HEK293T (cell line): Measurements from ENCODE around the gene SLC5A2.

ENCODE experiments used
- CTCF ChIA-PET: fragments of 350-600 bp; formaldehyde crosslinking; extraction: SDS; loops from one replicate; lab custom pipeline; 2021; ENCODE audit warnings: antibody characterized with exemption, inconsistent platforms; lab: Yijun Ruan, JAX
- POLR2A ChIA-PET: fragments of 350-600 bp; formaldehyde crosslinking; extraction: SDS; loops from one replicate; lab custom pipeline; 2020; ENCODE audit warnings: antibody characterized with exemption, inconsistent platforms; lab: Yijun Ruan, JAX
- DNase-seq: peaks from one replicate; pipeline ENCODE4 v3.0.0; 2012; ENCODE audit warnings: mixed read lengths; ENCODE audit errors: extremely low spot score
- ARNT ChIP-seq: fragments of 450-650 bp; IDR thresholded peaks from 2 replicates; pipeline ENCODE4 v1.6.1; 2017; ENCODE audit warnings: mild to moderate bottlenecking
- BHLHE40 ChIP-seq: fragments of 450-650 bp; IDR thresholded peaks from 2 replicates; pipeline ENCODE4 v1.6.1; 2016; ENCODE audit warnings: mild to moderate bottlenecking, moderate library complexity, borderline replicate concordance
- CTBP1 ChIP-seq: fragments of 450-650 bp; IDR thresholded peaks from 2 replicates; pipeline ENCODE4 v1.6.1; 2016; ENCODE audit warnings: borderline replicate concordance
- ELF4 ChIP-seq: fragments of 450-650 bp; IDR thresholded peaks from 2 replicates; pipeline ENCODE4 v1.6.1; 2017; ENCODE audit warnings: antibody characterized with exemption
- FOXA1 ChIP-seq: fragments of 450-650 bp; IDR thresholded peaks from 2 replicates; pipeline ENCODE4 v1.6.1; 2016; ENCODE audit warnings: mild to moderate bottlenecking
- FOXK2 ChIP-seq: fragments of 450-650 bp; IDR thresholded peaks from 2 replicates; pipeline ENCODE4 v1.6.1; 2016; ENCODE audit warnings: mild to moderate bottlenecking
- FOXM1 ChIP-seq: fragments of 450-650 bp; IDR thresholded peaks from 2 replicates; pipeline ENCODE4 v1.6.1; 2017; ENCODE audit warnings: mild to moderate bottlenecking, borderline replicate concordance
- HDGF ChIP-seq: fragments of 450-650 bp; IDR thresholded peaks from 2 replicates; pipeline ENCODE4 v1.6.1; 2017; ENCODE audit warnings: antibody characterized with exemption, borderline replicate concordance
- L3MBTL2 ChIP-seq: fragments of 450-650 bp; conservative IDR thresholded peaks from 2 replicates; pipeline ENCODE4 v1.6.1; 2016; ENCODE audit warnings: mild to moderate bottlenecking
- LEF1 ChIP-seq: fragments of 450-650 bp; IDR thresholded peaks from 2 replicates; pipeline ENCODE4 v1.6.1; 2017; ENCODE audit warnings: mild to moderate bottlenecking, borderline replicate concordance
- NFRKB ChIP-seq: fragments of 450-650 bp; IDR thresholded peaks from 2 replicates; pipeline ENCODE4 v1.6.1; 2016; ENCODE audit warnings: mild to moderate bottlenecking, moderate library complexity
- SP1 ChIP-seq: fragments of 450-650 bp; IDR thresholded peaks from 2 replicates; pipeline ENCODE4 v1.6.1; 2017
- SUZ12 ChIP-seq: fragments of 450-650 bp; IDR thresholded peaks from 2 replicates; pipeline ENCODE4 v1.6.1; 2016; ENCODE audit warnings: mild to moderate bottlenecking
- TARDBP ChIP-seq: fragments of 450-650 bp; IDR thresholded peaks from 2 replicates; pipeline ENCODE4 v1.6.1; 2016
- ZNF384 ChIP-seq: fragments of 450-650 bp; IDR thresholded peaks from 2 replicates; pipeline ENCODE4 v1.6.1; 2016
- TF ChIP-seq, protein P1 (sequence below): fragments of 450-650 bp; IDR thresholded peaks from 2 replicates; pipeline ENCODE4 v1.6.1; 2016

The SLC5A2 gene

GRCh38 chr16:31505483-31505882 is 22.6 kb downstream of the SLC5A2 start:
- ChIA-PET POLR2A (no interaction called here), CTCF (no interaction called here)
- DNase-seq = no peak
- no peak for TF ChIP-seq CTBP1
- no peak for TF ChIP-seq TARDBP
- no peak for TF ChIP-seq ZNF384
- TF ChIP-seq NFRKB = no peak
- no peak for TF ChIP-seq FOXM1
- no peak for TF ChIP-seq SUZ12

GRCh38 chr16:31507617-31507928 is 24.6 kb downstream of the SLC5A2 start:
- TF ChIP-seq FOXA1 (no peak), FOXK2 (no peak), BHLHE40 (no peak), NFRKB (no peak), SP1 (no peak), TARDBP (no peak), ARNT (no peak), SUZ12 (no peak), HDGF (no peak), ELF4 (no peak), ZNF384 (no peak), CTBP1 (no peak)
- TF ChIP-seq, protein P1, sequence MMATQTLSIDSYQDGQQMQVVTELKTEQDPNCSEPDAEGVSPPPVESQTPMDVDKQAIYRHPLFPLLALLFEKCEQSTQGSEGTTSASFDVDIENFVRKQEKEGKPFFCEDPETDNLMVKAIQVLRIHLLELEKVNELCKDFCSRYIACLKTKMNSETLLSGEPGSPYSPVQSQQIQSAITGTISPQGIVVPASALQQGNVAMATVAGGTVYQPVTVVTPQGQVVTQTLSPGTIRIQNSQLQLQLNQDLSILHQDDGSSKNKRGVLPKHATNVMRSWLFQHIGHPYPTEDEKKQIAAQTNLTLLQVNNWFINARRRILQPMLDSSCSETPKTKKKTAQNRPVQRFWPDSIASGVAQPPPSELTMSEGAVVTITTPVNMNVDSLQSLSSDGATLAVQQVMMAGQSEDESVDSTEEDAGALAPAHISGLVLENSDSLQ = no peak
- POLR2A ChIA-PET = interaction anchor here (1.0 to 2.5 kb wide), 14 partner anchors 9 to 206 kb away, joined by 3 to 12 read pairs (median 4); partner anchors contain the start of gene ARMC5
- CTCF ChIA-PET = interaction anchor here (1.0 to 1.6 kb wide), 2 partner anchors 47 to 207 kb away, joined by 3 to 5 read pairs; no protein-coding TSS in a partner anchor
- no peak for DNase-seq

- ChIA-PET CTCF (interaction anchor here (1.6 kb wide), 1 partner anchor 47 kb away, joined by 5 read pairs; no protein-coding TSS in a partner anchor), POLR2A (interaction anchor here (0.7 to 2.5 kb wide), 17 partner anchors 10 to 422 kb away, joined by 3 to 12 read pairs (median 3); partner anchors contain the start of gene ARMC5)
- TF ChIP-seq SUZ12 (no peak), FOXM1 (peak; percentile 12; the same call in 1 of the 2 replicates), L3MBTL2 (peak; percentile 64), FOXK2 (no peak), HDGF (no peak), ELF4 (peak; percentile 68)
- peak; percentile 87 for DNase-seq
These were observed 25.2 kb downstream of the SLC5A2 start, which contains the start of gene RUSF1 for GRCh38 chr16:31507929-31508705. TSS of gene RUSF1 (minus strand) at chr16:31508391. CDS start at chr16:31508373, 18 bp downstream.

- TF ChIP-seq BHLHE40 (no peak), L3MBTL2 (no peak), FOXA1 (no peak), FOXM1 (no peak), LEF1 (no peak), HDGF (no peak), ZNF384 (no peak), NFRKB (no peak), FOXK2 (no peak), TARDBP (no peak), CTBP1 (no peak), SP1 (no peak)
- TF ChIP-seq, protein P1 = no peak
- DNase-seq = no peak
- ChIA-PET CTCF (interaction anchor here (1.6 kb wide), 1 partner anchor 48 kb away, joined by 5 read pairs; no protein-coding TSS in a partner anchor), POLR2A (interaction anchor here (0.7 to 2.5 kb wide), 17 partner anchors 10 to 423 kb away, joined by 3 to 12 read pairs (median 3); partner anchors contain the start of gene ARMC5)
These were observed 25.8 kb downstream of the SLC5A2 start for GRCh38 chr16:31508706-31509195.

GRCh38 chr16:31513126-31513525 is 30.2 kb downstream of the SLC5A2 start:
- ChIA-PET POLR2A (no interaction called here), CTCF (no interaction called here)
- no peak for DNase-seq
- no peak for TF ChIP-seq NFRKB
- TF ChIP-seq, protein P1 = no peak

DNA sequence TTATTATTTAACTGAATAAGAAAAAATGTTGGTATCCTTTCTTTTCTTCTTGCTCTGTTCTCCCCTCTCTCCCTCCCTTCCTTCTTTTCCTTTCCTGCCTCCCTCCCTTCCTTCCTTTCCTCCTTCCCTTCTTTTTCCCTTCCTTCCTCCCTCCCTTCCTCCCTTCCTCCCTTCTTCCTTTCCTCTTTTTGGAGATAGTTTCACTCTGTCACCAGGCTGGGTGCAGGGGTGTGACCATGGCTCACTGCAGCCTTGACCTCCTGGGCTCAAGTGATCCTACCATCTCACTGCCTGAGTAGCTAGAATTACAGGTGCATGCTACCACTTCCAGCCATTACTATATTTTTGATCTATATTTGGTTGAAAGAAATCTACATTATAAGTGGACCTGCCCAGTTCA is 31.0 kb downstream of the SLC5A2 start:
- CTCF ChIA-PET = no interaction called here
- no peak for TF ChIP-seq CTBP1
- no peak for TF ChIP-seq LEF1
- TF ChIP-seq BHLHE40 = no peak
- TF ChIP-seq TARDBP = no peak
- no peak for TF ChIP-seq NFRKB
- TF ChIP-seq ELF4 = no peak
- POLR2A ChIA-PET = no interaction called here
- no peak for DNase-seq
